ENCODE data around the gene WNT5A.

DNA sequence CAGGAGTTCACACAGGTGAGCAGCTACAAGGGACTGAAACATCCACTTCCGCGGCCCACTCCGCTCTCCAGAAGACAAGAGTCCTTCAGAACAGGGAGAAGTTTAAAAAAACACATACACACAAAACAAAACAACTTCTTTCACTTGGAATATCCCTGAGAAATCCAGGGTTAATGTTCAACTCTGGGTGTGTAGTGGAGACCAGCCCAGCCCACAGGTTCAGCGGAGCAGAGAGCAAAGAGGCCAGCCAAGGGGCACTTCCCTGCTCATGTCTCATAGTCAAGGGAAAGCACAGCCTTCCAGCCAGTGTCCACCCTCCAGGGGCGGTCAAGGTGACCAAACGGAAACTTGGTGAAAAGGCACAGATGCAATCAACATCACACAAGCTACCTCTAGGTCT is 41.6 kb downstream of the WNT5A start:
- TF ChIP-seq, protein P1, sequence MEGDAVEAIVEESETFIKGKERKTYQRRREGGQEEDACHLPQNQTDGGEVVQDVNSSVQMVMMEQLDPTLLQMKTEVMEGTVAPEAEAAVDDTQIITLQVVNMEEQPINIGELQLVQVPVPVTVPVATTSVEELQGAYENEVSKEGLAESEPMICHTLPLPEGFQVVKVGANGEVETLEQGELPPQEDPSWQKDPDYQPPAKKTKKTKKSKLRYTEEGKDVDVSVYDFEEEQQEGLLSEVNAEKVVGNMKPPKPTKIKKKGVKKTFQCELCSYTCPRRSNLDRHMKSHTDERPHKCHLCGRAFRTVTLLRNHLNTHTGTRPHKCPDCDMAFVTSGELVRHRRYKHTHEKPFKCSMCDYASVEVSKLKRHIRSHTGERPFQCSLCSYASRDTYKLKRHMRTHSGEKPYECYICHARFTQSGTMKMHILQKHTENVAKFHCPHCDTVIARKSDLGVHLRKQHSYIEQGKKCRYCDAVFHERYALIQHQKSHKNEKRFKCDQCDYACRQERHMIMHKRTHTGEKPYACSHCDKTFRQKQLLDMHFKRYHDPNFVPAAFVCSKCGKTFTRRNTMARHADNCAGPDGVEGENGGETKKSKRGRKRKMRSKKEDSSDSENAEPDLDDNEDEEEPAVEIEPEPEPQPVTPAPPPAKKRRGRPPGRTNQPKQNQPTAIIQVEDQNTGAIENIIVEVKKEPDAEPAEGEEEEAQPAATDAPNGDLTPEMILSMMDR (conservative IDR thresholded peaks at IDR 0.05), result no peak
- TF ChIP-seq EZH2 (IDR thresholded peaks at IDR 0.05; ENCODE audit: low read depth), result no peak

Measured in PC-9 (cell line).